Esophagus squamous epithelium (tissue), 4 donors: ENCODE measurements around the gene CROCC.
"Not testable (repeated sequence)": the region's sequence is repeated elsewhere in the genome, so short reads cannot be mapped to it uniquely, and the experiment has no call there.

Experiments
- CTCF ChIP-seq, 6 experiments: fragments of 450-650 bp in 4 of 6; fragments of 200-600 bp in 2 of 6; sonication (generic) in 2 of 6; IDR thresholded peaks; one replicate each; pipeline ENCODE4 v1.5.1; 2016 to 2019; ENCODE audit warnings: antibody characterized with exemption in 6 of 6, mild to moderate bottlenecking in 4 of 6, moderate library complexity in 4 of 6
- POLR2A ChIP-seq, 4 donors: fragments of 450-650 bp; IDR thresholded peaks; one replicate each; pipeline ENCODE4 v1.6.1; 2017; ENCODE audit warnings: antibody characterized with exemption in 4 of 4, mild to moderate bottlenecking in 4 of 4, moderate library complexity in 3 of 4

GRCh38 chr1:16899020-16899419, 22.7 kb upstream of the CROCC start:
- TF ChIP-seq CTCF, POLR2A (IDR thresholded peaks at IDR 0.05): not testable (repeated sequence)
